Measurements from ENCODE around the gene RPUSD1.

Gene RPUSD1

DNA sequence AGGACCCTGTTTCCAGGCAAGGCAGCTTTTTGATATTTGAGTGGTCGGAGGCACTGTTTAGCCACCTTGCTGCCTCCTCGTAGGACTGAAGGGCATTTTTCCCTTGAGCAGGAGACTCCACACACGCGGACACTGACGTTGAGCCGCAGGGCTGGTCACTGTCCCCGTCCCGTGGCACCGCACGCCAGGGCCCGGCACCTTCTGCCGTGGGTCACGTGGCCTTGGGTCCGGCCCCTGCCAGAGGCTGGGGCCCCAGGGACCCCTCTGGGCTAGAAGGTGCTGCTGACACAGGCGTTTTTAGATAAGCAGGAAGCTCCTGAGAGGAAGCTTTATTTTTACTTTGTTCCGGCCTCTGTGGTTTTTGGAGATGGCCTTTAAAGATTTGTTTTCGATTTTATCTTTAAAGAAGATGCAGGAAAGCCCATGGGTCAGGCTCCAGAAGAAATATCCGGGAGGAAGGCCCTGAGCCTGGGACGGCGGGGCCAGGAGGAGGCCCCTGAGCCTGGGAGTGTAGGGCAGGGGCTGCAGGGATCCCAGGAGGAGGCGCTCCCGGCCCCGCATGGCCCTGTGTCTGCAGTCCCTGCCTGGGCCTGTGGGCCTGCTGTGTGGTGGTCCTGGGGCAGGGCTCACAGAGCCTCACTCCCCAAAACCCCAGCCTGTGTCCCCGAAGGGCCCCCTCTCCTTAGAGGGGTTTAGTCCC is 42.8 kb upstream of the RPUSD1 start:
- DNase-seq (ENCODE audit: low read depth) = no peak
- H3K4me3 ChIP-seq (ENCODE audit: low read length) = no peak overlapping the region
- TF ChIP-seq, protein P1, sequence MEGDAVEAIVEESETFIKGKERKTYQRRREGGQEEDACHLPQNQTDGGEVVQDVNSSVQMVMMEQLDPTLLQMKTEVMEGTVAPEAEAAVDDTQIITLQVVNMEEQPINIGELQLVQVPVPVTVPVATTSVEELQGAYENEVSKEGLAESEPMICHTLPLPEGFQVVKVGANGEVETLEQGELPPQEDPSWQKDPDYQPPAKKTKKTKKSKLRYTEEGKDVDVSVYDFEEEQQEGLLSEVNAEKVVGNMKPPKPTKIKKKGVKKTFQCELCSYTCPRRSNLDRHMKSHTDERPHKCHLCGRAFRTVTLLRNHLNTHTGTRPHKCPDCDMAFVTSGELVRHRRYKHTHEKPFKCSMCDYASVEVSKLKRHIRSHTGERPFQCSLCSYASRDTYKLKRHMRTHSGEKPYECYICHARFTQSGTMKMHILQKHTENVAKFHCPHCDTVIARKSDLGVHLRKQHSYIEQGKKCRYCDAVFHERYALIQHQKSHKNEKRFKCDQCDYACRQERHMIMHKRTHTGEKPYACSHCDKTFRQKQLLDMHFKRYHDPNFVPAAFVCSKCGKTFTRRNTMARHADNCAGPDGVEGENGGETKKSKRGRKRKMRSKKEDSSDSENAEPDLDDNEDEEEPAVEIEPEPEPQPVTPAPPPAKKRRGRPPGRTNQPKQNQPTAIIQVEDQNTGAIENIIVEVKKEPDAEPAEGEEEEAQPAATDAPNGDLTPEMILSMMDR (conservative IDR thresholded peaks at IDR 0.05; ENCODE audit: low read length) = no peak

DNA sequence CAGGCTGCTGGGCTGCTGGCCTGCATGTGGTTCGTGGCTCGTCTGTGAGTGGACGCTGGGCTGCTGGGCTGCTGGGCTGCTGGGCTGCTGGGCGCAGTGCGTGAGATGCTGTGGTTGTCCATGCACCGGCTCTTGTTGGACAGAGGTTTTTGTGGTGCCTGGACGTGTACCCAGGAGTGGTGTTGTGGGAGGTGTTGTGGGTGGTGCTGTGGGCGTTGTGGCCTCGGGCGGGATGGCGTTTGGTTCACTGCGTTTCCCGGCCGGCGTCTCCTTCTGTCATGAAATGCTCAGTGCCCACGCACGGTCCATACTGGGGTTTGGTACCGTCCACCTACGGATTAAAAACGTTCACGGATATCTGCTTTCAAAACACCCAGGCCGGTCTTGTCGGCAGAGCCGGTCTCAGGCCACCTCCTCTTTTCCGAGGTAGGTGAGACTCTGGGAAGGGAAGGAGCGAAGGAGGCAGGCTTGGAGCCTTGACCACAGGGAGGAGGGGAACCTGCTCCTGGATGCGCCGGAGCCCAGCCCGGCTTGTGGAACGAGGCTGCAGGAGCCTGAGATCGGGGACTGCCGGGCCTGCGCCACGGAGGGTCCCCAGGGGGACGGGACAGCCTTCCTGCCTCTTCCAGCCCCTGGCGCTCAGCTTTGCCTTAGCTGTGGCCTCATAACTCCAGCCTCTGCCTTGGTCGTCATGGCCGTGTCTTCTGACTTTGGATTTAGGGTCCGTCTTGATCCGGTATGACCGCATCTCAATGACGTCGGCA is 42.1 kb upstream of the RPUSD1 start:
- H3K4me3 ChIP-seq (ENCODE audit: low read length) = no peak overlapping the region
- DNase-seq (ENCODE audit: low read depth) = no peak
- TF ChIP-seq, protein P1 (conservative IDR thresholded peaks at IDR 0.05; ENCODE audit: low read length) = no peak

DNA sequence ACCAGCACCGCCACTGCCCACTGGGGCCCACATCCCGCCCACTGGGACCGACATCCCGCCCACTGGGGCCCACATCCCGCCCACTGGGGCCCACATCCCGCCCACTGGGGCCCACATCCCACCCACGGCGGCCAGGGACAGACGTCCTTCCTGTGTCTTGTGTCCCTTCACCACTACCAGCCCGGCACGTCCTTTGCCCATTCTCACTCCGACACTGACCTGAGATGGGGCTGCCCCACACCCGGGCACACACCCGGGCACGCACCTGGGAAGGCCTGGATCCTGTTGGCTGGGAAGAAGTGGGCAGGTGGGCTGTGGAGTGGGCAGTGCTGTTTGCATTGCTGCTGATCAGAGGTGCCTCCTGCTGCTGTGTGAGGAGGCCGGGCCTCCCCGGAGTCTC is 40.7 kb upstream of the RPUSD1 start:
- no peak for DNase-seq (ENCODE audit: low read depth)
- TF ChIP-seq, protein P1 (conservative IDR thresholded peaks at IDR 0.05; ENCODE audit: low read length) = no peak

DNA sequence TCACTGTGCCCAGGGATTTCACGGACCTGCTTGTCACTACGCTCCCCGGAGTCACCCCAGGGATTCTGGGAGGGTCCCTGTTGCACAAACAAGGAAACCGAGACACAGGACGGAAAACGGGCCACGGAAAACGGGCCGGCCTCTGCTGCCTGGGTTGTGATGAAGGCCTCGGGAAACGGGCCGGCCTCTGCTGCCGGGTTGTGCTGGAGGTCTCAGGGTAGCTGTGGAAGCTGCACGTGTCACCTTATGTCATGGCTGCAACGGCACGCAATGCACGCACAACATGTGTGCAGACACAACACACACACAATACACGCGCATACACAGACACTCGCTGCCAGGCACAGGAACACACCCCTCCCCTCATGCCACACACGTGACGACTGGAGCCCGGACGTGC is 39.3 kb upstream of the RPUSD1 start:
- H3K4me3 ChIP-seq (ENCODE audit: low read length) = no peak overlapping the region
- TF ChIP-seq, protein P1 (conservative IDR thresholded peaks at IDR 0.05; ENCODE audit: low read length) = no peak
- DNase-seq (ENCODE audit: low read depth) = no peak

More for the DNA sequence above, 40.7 kb upstream of the RPUSD1 start:
- H3K4me3 ChIP-seq (ENCODE audit: low read length) = no peak overlapping the region

DNA sequence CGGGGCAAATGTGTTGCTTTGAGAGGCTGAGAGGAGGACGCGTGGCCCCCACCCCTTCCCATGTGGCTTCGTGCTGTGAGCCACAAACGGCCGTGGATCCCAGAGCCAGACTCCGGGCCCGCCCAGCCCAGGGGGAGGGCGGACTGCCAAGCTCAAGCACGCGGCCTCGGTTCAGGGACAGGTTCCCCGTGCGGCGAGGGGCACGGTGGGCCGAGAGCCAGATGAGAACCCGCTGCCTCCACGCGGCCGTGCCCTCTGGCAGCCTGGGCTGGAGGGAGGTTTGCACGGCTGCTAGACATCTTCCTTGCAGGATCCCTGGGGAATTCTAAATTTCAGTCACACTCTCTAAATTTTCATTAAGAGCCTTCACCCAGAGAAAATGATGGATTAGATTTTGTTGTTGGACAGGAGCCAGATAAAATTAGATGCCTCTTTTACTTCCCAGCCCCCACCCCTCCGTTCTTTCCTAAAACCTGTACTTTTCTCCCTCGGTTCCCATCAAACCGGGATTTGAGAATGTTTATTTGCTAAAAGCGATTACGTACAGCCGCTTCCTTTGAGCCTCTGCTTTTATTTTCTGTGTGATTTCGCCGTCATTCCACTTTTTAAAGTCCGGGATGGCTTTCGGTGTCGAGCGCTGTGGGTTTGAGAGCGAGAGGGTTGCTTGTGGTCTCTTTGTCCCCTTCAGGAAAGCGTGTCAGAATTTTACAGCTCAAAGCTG is 37.3 kb upstream of the RPUSD1 start:
- no peak overlapping the region for H3K4me3 ChIP-seq (ENCODE audit: low read length)
- peak; percentile 13 for DNase-seq (ENCODE audit: low read depth)
- TF ChIP-seq, protein P1 (conservative IDR thresholded peaks at IDR 0.05; ENCODE audit: low read length) = no peak

- TF ChIP-seq, protein P1 (conservative IDR thresholded peaks at IDR 0.05; ENCODE audit: low read length) = no peak
- no peak overlapping the region for H3K4me3 ChIP-seq (ENCODE audit: low read length)
- no peak for DNase-seq (ENCODE audit: low read depth)
Measured at GRCh38 chr16:824601-825000, 36.4 kb upstream of the RPUSD1 start.
